CD4-positive, alpha-beta memory T cell (primary cell): ENCODE results near the gene PREX1. TPM values are rescaled to one million over a fixed set of nuclear protein-coding genes. Genes with fewer than 3 reads are reported as not detected.

Source experiments
- CTCF ChIA-PET: fragments of 350-600 bp; sonication (Branson Sonifier 250); formaldehyde crosslinking; loops from one replicate; lab custom pipeline; 2021; ENCODE audit warnings: inconsistent platforms; ENCODE audit not compliant: partially characterized antibody; lab: Charles Lee
- POLR2A ChIA-PET: fragments of 350-600 bp; sonication (Branson Sonifier 250); formaldehyde crosslinking; loops from one replicate; lab custom pipeline; 2021; ENCODE audit not compliant: partially characterized antibody; lab: Charles Lee
- DNase-seq, 5 donors: peaks; one replicate each; pipeline versions ENCODE4 v3.0.0 to v3.0.0-alpha.2; 2020 to 2022; ENCODE audit warnings: mixed read lengths in 1 of 5
- H3K27ac ChIP-seq: one replicate; pipeline ENCODE4 v1.7.0; 2013; ENCODE audit warnings: low read depth, low read length
- H3K27me3 ChIP-seq: 2 replicates; pipeline ENCODE4 v1.7.0; 2013; ENCODE audit warnings: mild to moderate bottlenecking, low read length, moderate library complexity; ENCODE audit not compliant: insufficient read depth
- H3K36me3 ChIP-seq: 2 replicates; pipeline ENCODE4 v1.7.0; 2013; ENCODE audit warnings: mild to moderate bottlenecking, low read length, moderate library complexity; ENCODE audit not compliant: insufficient read depth
- H3K4me1 ChIP-seq: 2 replicates; pipeline ENCODE4 v1.7.0; 2013; ENCODE audit warnings: mild to moderate bottlenecking, low read length, moderate library complexity; ENCODE audit not compliant: insufficient read depth
- H3K4me3 ChIP-seq, 2 donors: one replicate each; pipeline ENCODE4 v1.7.0; 2013; ENCODE audit warnings: low read length in 2 of 2, mild to moderate bottlenecking in 1 of 2
- H3K9me3 ChIP-seq, 2 donors: one replicate each; pipeline ENCODE4 v1.7.0; 2013; ENCODE audit warnings: low read length in 2 of 2, control low read depth in 1 of 2; ENCODE audit not compliant: control insufficient read depth in 1 of 2
- H3K27ac Mint-ChIP-seq, 7 donors: one replicate each; pipeline ENCODE4 v1.8.0; 2020 to 2021; ENCODE audit warnings: mixed read lengths in 7 of 7, mild to moderate bottlenecking in 6 of 7, inconsistent platforms in 3 of 7, moderate library complexity in 3 of 7
- H3K27me3 Mint-ChIP-seq, 2 donors: one replicate each; pipeline ENCODE4 v1.8.0; 2020 to 2021; ENCODE audit warnings: mixed read lengths in 2 of 2
- H3K36me3 Mint-ChIP-seq, 2 donors: one replicate each; pipeline ENCODE4 v1.8.0; 2020 to 2021; ENCODE audit warnings: mixed read lengths in 2 of 2, inconsistent platforms in 1 of 2, mild to moderate bottlenecking in 1 of 2
- H3K4me1 Mint-ChIP-seq, 4 donors: one replicate each; pipeline ENCODE4 v1.8.0; 2020 to 2021; ENCODE audit warnings: mixed read lengths in 4 of 4, mild to moderate bottlenecking in 1 of 4
- H3K4me3 Mint-ChIP-seq, 8 donors: one replicate each; pipeline ENCODE4 v1.8.0; 2020 to 2021; ENCODE audit warnings: mixed read lengths in 8 of 8, mild to moderate bottlenecking in 7 of 8, moderate library complexity in 6 of 8, inconsistent platforms in 3 of 8
- H3K9me3 Mint-ChIP-seq, 8 donors: one replicate each; pipeline ENCODE4 v1.8.0; 2020 to 2021; ENCODE audit warnings: mixed read lengths in 8 of 8, mild to moderate bottlenecking in 5 of 8, inconsistent platforms in 3 of 8, moderate library complexity in 1 of 8
- intact Hi-C: fragments of 100-400 bp; cut with micrococcal nuclease; formaldehyde crosslinking; loops from one replicate; pipeline ENCODE4 v1.15.1; 2023
- polyA plus RNA-seq, 2 donors: library from polyadenylated mRNA; unstranded; fragments of 300-500 nt; fragmentation: Illumina TruSeq; gene quantifications; one replicate each; pipeline ENCODE4 v1.2.3, GENCODE V29; 2021
- total RNA-seq, 2 experiments: library from RNA; stranded (reverse); gene quantifications; one replicate each; pipeline ENCODE4 v1.2.3, GENCODE V29; 2021

PREX1 gene
- total and polyA plus RNA-seq, 4 experiments from 2014 or later = 10.6 to 165 (median 122) TPM

GRCh38 chr20:48772183-48772976 is 55.4 kb downstream of the PREX1 start:
- H3K4me3 Mint-ChIP-seq = peak overlapping the region in 6 of 8 donors; percentile 3 to 71 (median 62)
- peak overlapping the region; percentile 23 for H3K27ac ChIP-seq
- peak overlapping the region; percentile 50 to 95 (median 88) for H3K27ac Mint-ChIP-seq

DNA sequence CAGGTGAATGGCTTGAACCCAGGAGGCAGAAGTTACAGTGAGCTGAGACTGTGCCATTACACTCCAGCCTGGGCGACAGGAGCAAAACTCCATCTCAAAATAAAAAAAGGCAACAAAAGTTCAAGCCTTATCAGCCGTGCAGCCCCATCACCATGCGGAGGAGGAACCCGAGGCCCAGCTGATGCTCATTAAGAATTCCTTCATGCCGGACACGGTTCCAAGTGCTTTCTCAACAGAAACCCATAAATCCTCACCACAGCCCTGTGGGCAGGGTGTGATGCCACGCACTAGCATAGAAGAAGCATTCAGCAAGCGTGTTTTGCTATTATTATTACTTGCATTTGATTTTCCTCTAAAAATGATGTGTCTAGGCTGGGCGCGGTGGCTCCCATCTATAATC is 56.3 kb downstream of the PREX1 start:
- H3K9me3 Mint-ChIP-seq = no peaks in the 10 kb centered on the region
- Histone ChIP-seq H3K27ac (peak overlapping the region; percentile 83), H3K4me1 (peaks cover 97% of the 10 kb centered on the region), H3K27me3 (no peaks in the 10 kb centered on the region), H3K36me3 (no peaks in the 10 kb centered on the region), H3K9me3 (no peaks in the 10 kb centered on the region), H3K4me3 (no peak overlapping the region)
- DNase-seq = no peak
- intact Hi-C loops = no loop called here
- peak overlapping the region in 6 of 7 donors; percentile 26 to 98 (median 79) for H3K27ac Mint-ChIP-seq
- CTCF ChIA-PET = interaction anchor here (1.2 kb wide), 1 partner anchor 18 kb away, joined by 3 read pairs; no protein-coding TSS in a partner anchor
- H3K36me3 Mint-ChIP-seq = peaks cover 19 to 32% of the 10 kb centered on the region in 2 donors
- no peaks in the 10 kb centered on the region for H3K27me3 Mint-ChIP-seq
- peaks cover 61 to 95% (median 79%) of the 10 kb centered on the region in 4 donors for H3K4me1 Mint-ChIP-seq
- POLR2A ChIA-PET = interaction anchor here (1.0 to 1.8 kb wide), 3 partner anchors 9 to 51 kb away, joined by 5 to 12 read pairs (median 7); no protein-coding TSS in a partner anchor
- peak overlapping the region in 2 of 8 donors; percentile 18 to 31 for H3K4me3 Mint-ChIP-seq

More at GRCh38 chr20:48772183-48772976, 55.4 kb downstream of the PREX1 start:
- H3K27me3 ChIP-seq = no peaks in the 10 kb centered on the region
- ChIA-PET CTCF (interaction anchor here (1.0 to 1.2 kb wide), 3 partner anchors 10 to 42 kb away, joined by 3 read pairs; no protein-coding TSS in a partner anchor), POLR2A (interaction anchor here (1.0 to 1.8 kb wide), 6 partner anchors 10 to 54 kb away, joined by 3 to 12 read pairs (median 4); no protein-coding TSS in a partner anchor)
- H3K27me3 Mint-ChIP-seq = no peaks in the 10 kb centered on the region
- H3K4me1 Mint-ChIP-seq = peaks cover 63 to 95% (median 79%) of the 10 kb centered on the region in 4 donors
- H3K4me1 ChIP-seq = peaks cover 97% of the 10 kb centered on the region
- intact Hi-C loops = no loop called here
- DNase-seq = no peak
- no peaks in the 10 kb centered on the region for H3K9me3 Mint-ChIP-seq
- H3K36me3 ChIP-seq = no peaks in the 10 kb centered on the region
- H3K4me3 ChIP-seq = no peak overlapping the region
- H3K36me3 Mint-ChIP-seq = peaks cover 19 to 36% of the 10 kb centered on the region in 2 donors
- H3K9me3 ChIP-seq = no peaks in the 10 kb centered on the region

GRCh38 chr20:48770700-48771442 is 56.9 kb downstream of the PREX1 start:
- H3K4me3 Mint-ChIP-seq = peak overlapping the region in 2 of 8 donors; percentile 18 to 75
- H3K4me3 ChIP-seq = no peak overlapping the region

DNA sequence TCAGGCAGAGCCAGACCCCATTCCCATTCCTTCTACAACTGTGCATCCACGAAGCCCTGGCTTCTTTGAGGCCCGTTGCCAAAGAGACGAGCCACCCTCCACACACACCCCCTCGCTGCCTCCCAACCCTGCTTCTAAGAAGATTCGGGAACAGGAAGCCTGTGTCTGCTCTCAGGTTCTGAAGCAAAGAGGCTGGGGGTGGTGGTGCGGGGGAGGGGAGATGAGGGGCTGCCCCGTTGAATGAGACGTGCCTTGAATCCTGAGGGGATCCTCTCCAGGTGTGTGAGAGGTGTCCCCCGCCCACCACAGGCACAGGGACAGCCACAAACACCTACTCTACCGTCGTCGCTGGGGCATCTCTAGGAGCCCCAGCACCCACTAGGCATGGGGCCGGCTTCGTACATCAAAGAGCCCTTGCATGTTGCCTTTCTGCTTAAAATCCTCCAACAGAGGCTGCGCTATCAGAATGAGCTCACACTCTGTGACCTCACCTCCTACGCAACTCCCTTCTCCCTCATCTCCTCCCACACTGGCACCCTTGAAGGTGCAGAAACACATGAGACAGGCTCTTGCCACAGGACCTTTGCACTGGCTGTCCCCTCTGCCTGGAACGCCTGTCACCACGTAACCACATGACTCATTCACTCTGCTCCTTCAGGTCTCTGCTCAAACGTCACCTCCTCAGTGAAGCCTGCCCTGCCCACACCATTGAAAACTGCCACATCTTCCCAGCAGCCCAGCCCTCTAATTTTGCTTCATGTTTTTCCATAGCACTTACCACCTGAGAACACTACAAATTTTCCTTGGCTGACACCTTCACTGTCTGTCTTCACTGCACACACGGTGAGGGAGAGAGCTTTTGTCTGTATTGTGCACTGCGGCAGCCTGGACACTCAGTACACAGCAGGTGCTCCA is 58.5 kb downstream of the PREX1 start:
- Histone ChIP-seq H3K27me3 (no peaks in the 10 kb centered on the region), H3K9me3 (no peaks in the 10 kb centered on the region), H3K36me3 (no peaks in the 10 kb centered on the region), H3K4me1 (peaks cover 89% of the 10 kb centered on the region), H3K27ac (peak overlapping the region; percentile 83), H3K4me3 (no peak overlapping the region)
- H3K36me3 Mint-ChIP-seq = peaks cover 16 to 35% of the 10 kb centered on the region in 2 donors
- peaks cover 58 to 94% (median 78%) of the 10 kb centered on the region in 4 donors for H3K4me1 Mint-ChIP-seq
- ChIA-PET POLR2A (interaction anchor here (0.8 to 3.3 kb wide), 6 partner anchors 8 to 53 kb away, joined by 3 to 22 read pairs (median 4); no protein-coding TSS in a partner anchor), CTCF (no interaction called here)
- DNase-seq = peak; percentile 79 to 99 (median 82)
- H3K27me3 Mint-ChIP-seq = no peaks in the 10 kb centered on the region
- peak overlapping the region; percentile 84 to 98 (median 96) for H3K27ac Mint-ChIP-seq
- intact Hi-C loops = loop anchor here (1.0 kb wide), 1 partner anchor 9 kb away; no protein-coding TSS in a partner anchor
- peak overlapping the region; percentile 50 to 75 (median 62) for H3K4me3 Mint-ChIP-seq
- H3K9me3 Mint-ChIP-seq = no peaks in the 10 kb centered on the region

More at GRCh38 chr20:48770700-48771442, 56.9 kb downstream of the PREX1 start:
- POLR2A ChIA-PET = interaction anchor here (0.7 to 3.3 kb wide), 5 partner anchors 9 to 107 kb away, joined by 3 to 22 read pairs (median 5); no protein-coding TSS in a partner anchor
- no peaks in the 10 kb centered on the region for H3K9me3 Mint-ChIP-seq
- peaks cover 97% of the 10 kb centered on the region for H3K4me1 ChIP-seq
- H3K9me3 ChIP-seq = no peaks in the 10 kb centered on the region
- H3K27ac Mint-ChIP-seq = peak overlapping the region; percentile 64 to 98 (median 96)
- H3K4me1 Mint-ChIP-seq = peaks cover 64 to 97% (median 82%) of the 10 kb centered on the region in 4 donors
- no peak for DNase-seq
- peak overlapping the region; percentile 83 for H3K27ac ChIP-seq
- no peaks in the 10 kb centered on the region for H3K36me3 ChIP-seq
- no peaks in the 10 kb centered on the region for H3K27me3 ChIP-seq
- CTCF ChIA-PET = no interaction called here
- intact Hi-C loops = no loop called here
- no peaks in the 10 kb centered on the region for H3K27me3 Mint-ChIP-seq
- H3K36me3 Mint-ChIP-seq = peaks cover 18 to 35% of the 10 kb centered on the region in 2 donors

GRCh38 chr20:48766961-48767960 is 60.5 kb downstream of the PREX1 start:
- Histone ChIP-seq H3K9me3 (no peaks in the 10 kb centered on the region), H3K4me3 (no peak overlapping the region), H3K27me3 (no peaks in the 10 kb centered on the region), H3K4me1 (peaks cover 90% of the 10 kb centered on the region), H3K36me3 (no peaks in the 10 kb centered on the region), H3K27ac (peak overlapping the region; percentile 83)
- Mint-ChIP-seq H3K4me3 (peak overlapping the region; percentile 55 to 81 (median 65)), H3K27me3 (no peaks in the 10 kb centered on the region), H3K27ac (peak overlapping the region; percentile 84 to 98 (median 96)), H3K9me3 (peaks cover 0 to under 1% (median 0%) of the 10 kb centered on the region in 8 donors), H3K36me3 (peaks cover 21 to 22% of the 10 kb centered on the region in 2 donors), H3K4me1 (peaks cover 47 to 94% (median 77%) of the 10 kb centered on the region in 4 donors)
- ChIA-PET CTCF (interaction anchor here (1.3 kb wide), 1 partner anchor 110 kb away, joined by 3 read pairs; no protein-coding TSS in a partner anchor), POLR2A (interaction anchor here (1.0 to 3.3 kb wide), 3 partner anchors 16 to 61 kb away, joined by 3 to 22 read pairs (median 5); partner anchors contain the start of gene PREX1)
- intact Hi-C loops = no loop called here
- DNase-seq = peak in 1 of 5 donors; percentile 80
